GM12892 (cell line): ENCODE results near the gene ZC3HAV1.
"Not testable (repeated sequence)": the region's sequence is repeated elsewhere in the genome, so short reads cannot be mapped to it uniquely, and the experiment has no call there.

Experiments
- DNase-seq: peaks from one replicate; pipeline ENCODE4 v3.0.0; 2011; ENCODE audit not compliant: insufficient read length
- FAIRE-seq: peaks from 2 replicates; lab custom pipeline; 2011; peaks lifted over from hg19 to GRCh38; lab: Jason Lieb, UNC
- POLR2A ChIP-seq: IDR thresholded peaks from 2 replicates; pipeline ENCODE4 v1.6.1; 2011; ENCODE audit warnings: low read depth, low read length, control low read depth
- POLR2AphosphoS5 ChIP-seq: IDR thresholded peaks from 2 replicates; pipeline ENCODE4 v1.6.1; 2011; ENCODE audit warnings: low read depth, low read length, control low read depth
- TAF1 ChIP-seq: IDR thresholded peaks from 2 replicates; pipeline ENCODE4 v1.6.1; 2011; ENCODE audit warnings: low read depth, mild to moderate bottlenecking, control low read depth, low read length, borderline replicate concordance

The ZC3HAV1 gene

GRCh38 chr7:139075031-139075652 lies 34.4 kb downstream of the ZC3HAV1 start:
- TF ChIP-seq POLR2AphosphoS5 (0 out of 2 replicates have a peak, but pooled peaks have one; percentile 20), TAF1 (no peak), POLR2A (no peak)
- peak; percentile 68 for FAIRE-seq

GRCh38 chr7:139072796-139073195 lies 36.7 kb downstream of the ZC3HAV1 start:
- no peak for FAIRE-seq
- DNase-seq, result no peak
- TF ChIP-seq POLR2A (no peak), POLR2AphosphoS5 (no peak), TAF1 (no peak)

More at GRCh38 chr7:139075031-139075652, 34.4 kb downstream of the ZC3HAV1 start:
- DNase-seq, result peak; percentile 31

GRCh38 chr7:139071680-139072079 lies 37.8 kb downstream of the ZC3HAV1 start:
- no peak for DNase-seq
- FAIRE-seq, result no peak
- TF ChIP-seq POLR2A, result no peak
- no peak for TF ChIP-seq TAF1
- TF ChIP-seq POLR2AphosphoS5, result no peak

DNA sequence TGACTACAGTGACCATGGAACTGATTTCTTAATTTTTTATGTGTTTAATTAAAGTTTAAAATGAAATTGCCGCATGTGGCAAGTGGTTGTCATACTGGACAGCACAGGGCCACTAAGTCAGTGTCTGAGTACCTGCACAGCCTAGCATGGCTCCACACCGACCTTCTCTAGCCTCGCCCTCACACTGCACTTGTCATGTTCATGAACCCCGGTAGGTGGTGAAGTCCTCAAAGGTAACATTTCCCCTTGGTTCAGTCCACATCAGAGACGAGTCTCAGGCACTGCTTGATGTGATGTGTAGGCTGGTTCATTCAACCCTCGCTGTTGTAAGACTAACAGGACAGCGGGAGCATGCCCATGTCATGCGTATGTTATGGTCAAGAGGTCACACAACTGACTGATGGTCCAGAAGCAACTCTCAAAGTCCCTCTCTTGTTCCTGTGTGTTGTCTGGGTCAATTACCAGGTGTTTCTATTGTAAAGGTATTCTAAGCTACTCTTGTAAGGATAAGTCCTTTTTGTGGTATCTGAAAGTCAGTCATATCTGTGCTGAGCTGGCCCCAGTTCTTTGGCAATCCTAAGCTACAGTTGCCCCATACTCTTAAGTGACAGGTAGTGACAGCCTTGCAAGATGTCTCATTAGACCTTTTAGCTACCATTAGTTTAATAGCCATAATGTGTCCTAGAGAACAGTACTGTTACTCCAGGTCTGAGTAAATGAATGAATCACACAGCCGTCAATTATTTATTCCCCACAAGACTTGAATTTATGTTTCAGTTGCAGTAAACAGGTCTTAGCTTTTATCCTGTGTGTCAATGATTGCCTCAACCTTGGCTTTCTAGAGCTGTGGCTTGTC lies 40.7 kb downstream of the ZC3HAV1 start:
- DNase-seq, result no peak
- TF ChIP-seq POLR2A (0 out of 2 replicates have a peak, but pooled peaks have one; percentile 7), TAF1 (no peak)
- FAIRE-seq, result no peak

DNA sequence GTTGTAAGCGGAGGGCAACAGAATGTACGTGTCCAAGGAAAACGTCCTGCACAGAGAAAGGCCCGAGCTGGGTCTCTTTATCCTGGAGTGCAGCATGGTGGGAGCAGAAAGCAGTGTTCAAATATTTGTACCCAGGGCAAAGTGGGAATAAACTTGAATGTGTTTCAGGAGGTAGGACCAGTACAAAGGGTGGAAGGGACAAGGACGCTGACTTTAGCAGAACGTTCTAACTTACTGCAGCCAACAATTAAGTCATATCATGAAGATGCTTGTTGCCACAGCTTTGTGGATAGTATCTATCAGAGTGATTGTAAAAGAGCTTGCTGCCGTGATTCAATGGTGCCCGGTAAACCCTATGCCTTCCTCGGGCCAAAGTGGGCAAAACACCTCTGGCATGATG lies 43.2 kb downstream of the ZC3HAV1 start:
- no peak for DNase-seq
- TF ChIP-seq POLR2AphosphoS5, result peak; percentile 57; the same call in 1 of the 2 replicates
- TF ChIP-seq POLR2A, result no peak
- no peak for TF ChIP-seq TAF1
- no peak for FAIRE-seq

- FAIRE-seq (no peak), DNase-seq (no peak)
- TF ChIP-seq TAF1 (no peak), POLR2A (no peak), POLR2AphosphoS5 (no peak)
Observed at GRCh38 chr7:139065323-139065722, 44.2 kb downstream of the ZC3HAV1 start.

- FAIRE-seq (no peak), DNase-seq (no peak)
- TF ChIP-seq POLR2A (no peak), TAF1 (no peak), POLR2AphosphoS5 (no peak)
Observed at GRCh38 chr7:139061416-139061815, 48.1 kb downstream of the ZC3HAV1 start.

- TF ChIP-seq TAF1 (no peak), POLR2A (no peak), POLR2AphosphoS5 (no peak)
- FAIRE-seq (no peak), DNase-seq (no peak)
Observed at GRCh38 chr7:139060695-139061237, 48.8 kb downstream of the ZC3HAV1 start.

- TF ChIP-seq TAF1 (no peak), POLR2A (no peak), POLR2AphosphoS5 (no peak)
- no peak for FAIRE-seq
- no peak for DNase-seq
Observed at GRCh38 chr7:139059905-139060304, 49.6 kb downstream of the ZC3HAV1 start.

- no peak for TF ChIP-seq TAF1
- no peak for FAIRE-seq
- no peak for DNase-seq
Observed at GRCh38 chr7:139058943-139059342, 50.6 kb downstream of the ZC3HAV1 start.

DNA sequence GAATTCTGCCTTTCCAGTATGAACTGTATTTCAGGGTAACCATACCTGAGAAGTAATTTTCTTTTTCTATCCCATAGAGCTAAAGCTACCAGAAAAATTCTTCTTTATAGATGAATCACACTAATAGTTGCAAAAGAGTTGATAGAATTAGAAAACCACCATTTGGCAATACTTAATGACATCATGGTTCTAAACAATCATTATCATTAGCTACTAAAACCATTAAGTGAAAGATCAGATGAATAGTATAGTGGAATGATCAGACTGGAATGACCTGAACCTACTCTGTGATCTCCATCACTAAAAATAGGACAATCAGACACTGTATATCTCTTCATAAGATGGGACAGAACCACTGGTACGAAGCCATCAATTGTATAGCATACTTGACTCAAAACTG lies 53.8 kb downstream of the ZC3HAV1 start:
- FAIRE-seq, result no peak
- no peak for TF ChIP-seq TAF1
- no peak for TF ChIP-seq POLR2AphosphoS5
- TF ChIP-seq POLR2A, result no peak
- no peak for DNase-seq

DNA sequence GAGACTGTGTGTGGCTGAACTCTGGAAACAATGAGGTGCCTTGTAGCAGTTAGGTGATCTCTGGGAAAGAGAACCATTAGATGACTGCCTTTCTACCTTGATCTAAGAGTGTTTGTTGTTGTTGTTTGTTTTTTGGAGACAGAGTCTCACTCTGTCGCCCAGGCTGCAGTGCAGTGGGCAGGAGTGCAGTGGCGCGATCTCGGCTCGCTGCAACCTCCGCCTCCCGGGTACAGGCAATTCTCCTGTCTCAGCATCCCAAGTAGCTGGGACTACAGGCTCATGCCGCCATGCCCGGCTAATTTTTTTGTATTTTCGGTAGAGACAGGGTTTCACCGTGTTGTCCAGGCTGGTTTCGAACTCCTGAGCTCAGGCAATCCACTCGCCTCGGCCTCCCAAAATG lies 54.9 kb downstream of the ZC3HAV1 start:
- not testable (repeated sequence) for DNase-seq, FAIRE-seq
